A549 (cell line): ENCODE measurements around the gene FBLN7. TPM values are rescaled to one million over a fixed set of nuclear protein-coding genes. Genes with fewer than 3 reads are reported as not detected.

ENCODE experiments used
- ATAC-seq, 2 experiments: fragments of 200-7000 bp in 1 of 2; fragments of >200 bp in 1 of 2; cut with Nextera tagmentation in 1 of 2; cut with Tn5 transposase in 1 of 2; 3 replicates each; pipeline versions ENCODE4 v1.8.0 to v1.9.1; 2018 to 2020; ENCODE audit warnings: mild to moderate bottlenecking in 1 of 2, moderate library complexity in 1 of 2
- CTCF ChIA-PET: fragments of 300-600 bp; sonication (Branson Sonifier 250); formaldehyde crosslinking; extraction: SDS; loops from one replicate; lab custom pipeline; 2021; ENCODE audit warnings: antibody characterized with exemption, inconsistent platforms; lab: Yijun Ruan, JAX
- POLR2A ChIA-PET: fragments of 350-600 bp; formaldehyde crosslinking; extraction: SDS; loops from one replicate; lab custom pipeline; 2021; ENCODE audit warnings: antibody characterized with exemption, inconsistent platforms; lab: Yijun Ruan, JAX
- DNase-seq, 2 experiments: peaks; one replicate each; pipeline versions ENCODE4 v3.0.0 to v3.0.0-alpha.2; 2011 to 2016; ENCODE audit warnings: low read depth in 1 of 2, low spot score in 1 of 2
- FAIRE-seq: peaks from 2 replicates; lab custom pipeline; 2011; peaks lifted over from hg19 to GRCh38; lab: Jason Lieb, UNC
- H3K27ac ChIP-seq, 2 experiments: fragments of >200 bp; sonication (Bioruptor Twin); formaldehyde crosslinking; 3 replicates each; pipeline ENCODE4 v1.5.1; 2016 to 2017
- H3K4me1 ChIP-seq: fragments of >200 bp; sonication (Bioruptor Twin); formaldehyde crosslinking; 3 replicates; pipeline ENCODE4 v1.6.1; 2016
- H3K4me2 ChIP-seq: fragments of >200 bp; sonication (Bioruptor Twin); formaldehyde crosslinking; 3 replicates; pipeline ENCODE4 v1.6.1; 2016
- H3K4me3 ChIP-seq: fragments of >200 bp; sonication (Bioruptor Twin); formaldehyde crosslinking; 3 replicates; pipeline ENCODE4 v1.5.1; 2016
- H3K9me3 ChIP-seq: fragments of >200 bp; sonication (Bioruptor Twin); formaldehyde crosslinking; 3 replicates; pipeline ENCODE4 v1.6.1; 2016
- BHLHE40 ChIP-seq: IDR thresholded peaks from 2 replicates; pipeline ENCODE4 v1.6.1; 2012; ENCODE audit warnings: low read depth, low read length, inconsistent platforms
- CEBPB ChIP-seq, 2 experiments: fragments of >200 bp in 1 of 2; sonication (Bioruptor Twin) in 1 of 2; formaldehyde crosslinking in 1 of 2; IDR thresholded peaks; 2 replicates each; pipeline ENCODE4 v1.6.1; 2012 to 2016
- CHD4 ChIP-seq: fragments of 200-600 bp; sonication (generic); IDR thresholded peaks from 2 replicates; pipeline ENCODE4 v1.6.1; 2016; ENCODE audit warnings: antibody characterized with exemption, mild to moderate bottlenecking, borderline replicate concordance
- ELK1 ChIP-seq: fragments of 150-350 bp; IDR thresholded peaks from 2 replicates; pipeline ENCODE4 v1.6.1; 2014; ENCODE audit warnings: low read depth, mild to moderate bottlenecking, low read length
- HDAC2 ChIP-seq: fragments of 200-600 bp; sonication (generic); IDR thresholded peaks from 2 replicates; pipeline ENCODE4 v1.6.1; 2016
- HOXA7 ChIP-seq: fragments of 250-450 bp; sonication (Bioruptor Pico); IDR thresholded peaks from 2 replicates; pipeline ENCODE4 v1.5.0; 2020; ENCODE audit warnings: mild to moderate bottlenecking, moderate library complexity
- HOXB13 ChIP-seq: fragments of 250-450 bp; sonication (Bioruptor Pico); IDR thresholded peaks from 2 replicates; pipeline ENCODE4 v1.5.0; 2020; ENCODE audit warnings: low read depth, mild to moderate bottlenecking, moderate library complexity
- HOXB5 ChIP-seq: fragments of 250-450 bp; sonication (Bioruptor Pico); IDR thresholded peaks from 2 replicates; pipeline ENCODE4 v1.5.0; 2020; ENCODE audit warnings: mild to moderate bottlenecking, moderate library complexity
- KDM1A ChIP-seq: fragments of 200-600 bp; sonication (generic); IDR thresholded peaks from 2 replicates; pipeline ENCODE4 v1.6.1; 2016; ENCODE audit warnings: low read depth, mild to moderate bottlenecking
- KDM5A ChIP-seq: fragments of 200-600 bp; sonication (generic); IDR thresholded peaks from 2 replicates; pipeline ENCODE4 v1.6.1; 2016; ENCODE audit warnings: antibody characterized with exemption, mild to moderate bottlenecking
- MYC ChIP-seq: IDR thresholded peaks from 2 replicates; pipeline ENCODE4 v1.6.1; 2012; ENCODE audit warnings: mild to moderate bottlenecking, inconsistent platforms, low read length, improper control_type of control experiment, borderline replicate concordance
- NFE2L2 ChIP-seq: fragments of 150-350 bp; conservative IDR thresholded peaks from 2 replicates; pipeline ENCODE4 v1.6.1; 2014; ENCODE audit warnings: low read length
- NPAS2 ChIP-seq: fragments of 250-450 bp; sonication (Bioruptor Pico); IDR thresholded peaks from 2 replicates; pipeline ENCODE4 v1.8.0; 2022; ENCODE audit warnings: mild to moderate bottlenecking, moderate library complexity, borderline replicate concordance
- NR3C1 ChIP-seq: fragments of >200 bp; sonication (Bioruptor Twin); formaldehyde crosslinking; IDR thresholded peaks from 3 replicates; pipeline ENCODE4 v1.6.1; 2017
- PBX3 ChIP-seq: IDR thresholded peaks from 2 replicates; pipeline ENCODE4 v1.6.1; 2012
- POLR2A ChIP-seq: IDR thresholded peaks from 2 replicates; pipeline ENCODE4 v1.6.1; 2012; ENCODE audit warnings: mild to moderate bottlenecking, low read length
- RAD21 ChIP-seq, 2 experiments: fragments of >200 bp in 1 of 2; sonication (Bioruptor Twin) in 1 of 2; formaldehyde crosslinking in 1 of 2; IDR thresholded peaks in 1 of 2; conservative IDR thresholded peaks in 1 of 2; 2 replicates in 1 of 2; 3 replicates in 1 of 2; pipeline ENCODE4 v1.6.1; 2012 to 2018; ENCODE audit warnings: inconsistent platforms in 1 of 2
- RCOR1 ChIP-seq: fragments of 150-350 bp; IDR thresholded peaks from 2 replicates; pipeline ENCODE4 v1.6.1; 2014; ENCODE audit warnings: antibody characterized with exemption, low read length, low read depth
- REST ChIP-seq: fragments of 200-600 bp; sonication (generic); IDR thresholded peaks from 2 replicates; pipeline ENCODE4 v1.6.1; 2016; ENCODE audit warnings: antibody characterized with exemption, mild to moderate bottlenecking, moderate library complexity
- RFX5 ChIP-seq: fragments of 450-650 bp; IDR thresholded peaks from 2 replicates; pipeline ENCODE4 v1.7.1; 2014; ENCODE audit warnings: antibody characterized with exemption, mild to moderate bottlenecking, moderate library complexity
- RNF2 ChIP-seq: fragments of 200-600 bp; sonication (generic); IDR thresholded peaks from 2 replicates; pipeline ENCODE4 v1.6.1; 2016; ENCODE audit warnings: low read depth, mild to moderate bottlenecking, antibody characterized with exemption, moderate library complexity, borderline replicate concordance
- SMC3 ChIP-seq: fragments of >200 bp; sonication (Bioruptor Twin); formaldehyde crosslinking; IDR thresholded peaks from 3 replicates; pipeline ENCODE4 v1.6.1; 2018; ENCODE audit warnings: inconsistent platforms
- TFCP2L1 ChIP-seq: fragments of 250-450 bp; sonication (Bioruptor Pico); IDR thresholded peaks from 2 replicates; pipeline ENCODE4 v1.5.0; 2021; ENCODE audit warnings: mild to moderate bottlenecking
- ZC3H11A ChIP-seq: fragments of 450-650 bp; IDR thresholded peaks from 2 replicates; pipeline ENCODE4 v1.6.1; 2014; ENCODE audit warnings: antibody characterized with exemption, mild to moderate bottlenecking
- ZFP36 ChIP-seq: fragments of 450-650 bp; IDR thresholded peaks from 2 replicates; pipeline ENCODE4 v1.6.1; 2014; ENCODE audit warnings: borderline replicate concordance; ENCODE audit not compliant: partially characterized antibody
- WGBS: methylation state at CpG from one replicate; pipeline ENCODE4 v1.1.6; 2017; ENCODE audit errors: missing lambda C conversion rate; 5-methylcytosine and 5-hydroxymethylcytosine counted together
- polyA minus RNA-seq: library from RNA; depleted of rRNA, polyadenylated mRNA; stranded (reverse); fragments of >200 nt; gene quantifications from 2 replicates; pipeline ENCODE4 v1.2.3, GENCODE V29; 2011; rRNA and poly(A)+ RNA removed
- polyA plus RNA-seq, 4 experiments: library from polyadenylated mRNA; depleted of rRNA in 3 of 4; stranded (reverse); fragments of >200 nt; fragmentation: RNase III in 1 of 4; extraction: RNeasy Plus Mini Kit Qiagen cat#74134 plus additional on column Dnase treatment in 1 of 4; gene quantifications; 2 replicates in 3 of 4; 3 replicates in 1 of 4; pipeline ENCODE4 v1.2.3, GENCODE V29; 2011 to 2017
- TF ChIP-seq, protein P1 (sequence below): fragments of >200 bp; sonication (Bioruptor Twin); formaldehyde crosslinking; IDR thresholded peaks from 2 replicates; pipeline ENCODE4 v1.6.1; 2016
- TF ChIP-seq, protein P2 (sequence below): IDR thresholded peaks from 2 replicates; pipeline ENCODE4 v1.6.1; 2012

The FBLN7 gene
- polyA plus RNA-seq (2011; rRNA removed) (0.47 and 0.50 TPM in 2 replicates), polyA plus RNA-seq (2017; fragmentation: RNase III; extraction: RNeasy Plus Mini Kit Qiagen cat#74134 plus additional on column Dnase treatment) (0.31 to 0.63 TPM (median 0.63 TPM) in 3 replicates), polyA minus RNA-seq (0.17 and 0.29 TPM in 2 replicates)
- 0.38 and 0.63 TPM in 2 replicates for polyA plus RNA-seq (2012; cell fraction: cytosol; rRNA removed)
- polyA plus RNA-seq (2012; cell fraction: nucleus; rRNA removed), result 0.94 and 2.2 TPM in 2 replicates

- H3K27ac ChIP-seq, result peak within 1 kb of the TSS; percentile 75 to 91
- H3K9me3 ChIP-seq, result no peaks in the 10 kb centered on the region
- ChIA-PET CTCF (interaction anchor here (0.7 kb wide), 1 partner anchor 252 kb away, joined by 3 read pairs; no protein-coding TSS in a partner anchor), POLR2A (no interaction called here)
- WGBS, result 6% methylated on average over 34 of the region's 84 CpGs
- peak within 1 kb of the TSS; percentile 95 for H3K4me2 ChIP-seq
- no peak for DNase-seq
- ATAC-seq, result peak; percentile 66 to 71
- TF ChIP-seq KDM1A, result no peak
- TF ChIP-seq HDAC2, result no peak
- no peak for TF ChIP-seq PBX3
- TF ChIP-seq HOXB5 (CRISPR knock-in tag), result no peak
- TF ChIP-seq, protein P1, sequence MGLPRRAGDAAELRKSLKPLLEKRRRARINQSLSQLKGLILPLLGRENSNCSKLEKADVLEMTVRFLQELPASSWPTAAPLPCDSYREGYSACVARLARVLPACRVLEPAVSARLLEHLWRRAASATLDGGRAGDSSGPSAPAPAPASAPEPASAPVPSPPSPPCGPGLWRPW, result no peak
- no peak for TF ChIP-seq CEBPB (IDR thresholded peaks at IDR 0.05)
- TF ChIP-seq, protein P2, sequence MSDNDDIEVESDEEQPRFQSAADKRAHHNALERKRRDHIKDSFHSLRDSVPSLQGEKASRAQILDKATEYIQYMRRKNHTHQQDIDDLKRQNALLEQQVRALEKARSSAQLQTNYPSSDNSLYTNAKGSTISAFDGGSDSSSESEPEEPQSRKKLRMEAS, result no peak
- no peak for TF ChIP-seq RFX5
- no peak for TF ChIP-seq HOXA7
- no peak for TF ChIP-seq TFCP2L1 (CRISPR knock-in tag)
- TF ChIP-seq POLR2A, result no peak
- TF ChIP-seq KDM5A, result no peak
- TF ChIP-seq NPAS2 (CRISPR knock-in tag), result no peak
- H3K4me3 ChIP-seq, result peak within 1 kb of the TSS; percentile 94
- H3K4me1 ChIP-seq, result 0 out of 3 replicates have a peak, but pooled peaks cover 3% of the 10 kb centered on the region
- FAIRE-seq, result no peak
Observed at GRCh38 chr2:112138159-112139032, at the start of gene FBLN7. Gene FBLN7, plus strand, starts transcription at chr2:112138385. Its CDS starts 271 bp downstream, at chr2:112138656.

- no peak overlapping the region for H3K27ac ChIP-seq
- TF ChIP-seq ZC3H11A, result no peak
- no peak for TF ChIP-seq POLR2A
- no peak for TF ChIP-seq MYC
- no peak for TF ChIP-seq HDAC2
- no peak for TF ChIP-seq REST
- no peak for TF ChIP-seq CHD4
- no peak for TF ChIP-seq BHLHE40
- no peak for TF ChIP-seq KDM1A
- no peak for TF ChIP-seq ELK1
- no peak for TF ChIP-seq RAD21 (conservative IDR thresholded peaks at IDR 0.05 in 1 of 2, IDR thresholded peaks at IDR 0.05 in 1 of 2)
- no peak for TF ChIP-seq NR3C1
- TF ChIP-seq RNF2, result no peak
- TF ChIP-seq HOXB13 (CRISPR knock-in tag), result no peak
- TF ChIP-seq, protein P1, result no peak
- no peak for TF ChIP-seq SMC3
- TF ChIP-seq HOXA7, result no peak
- TF ChIP-seq RCOR1, result no peak
- no peak for TF ChIP-seq NFE2L2
- TF ChIP-seq ZFP36, result no peak
- H3K4me1 ChIP-seq, result no peaks in the 10 kb centered on the region
- CTCF ChIA-PET, result interaction anchor here (0.9 to 1.0 kb wide), 2 partner anchors 19 to 43 kb away, joined by 3 read pairs; no protein-coding TSS in a partner anchor
- FAIRE-seq (no peak), DNase-seq (no peak), ATAC-seq (no peak)
- no peak overlapping the region for H3K4me3 ChIP-seq
- H3K9me3 ChIP-seq, result no peaks in the 10 kb centered on the region
- H3K4me2 ChIP-seq, result no peak overlapping the region
- POLR2A ChIA-PET, result no interaction called here
- WGBS, result 91% methylated on average over 5 of the region's 5 CpGs
Observed at GRCh38 chr2:112089375-112089774, 48.8 kb upstream of the FBLN7 start.
